ENCODE results near the gene DAGLA. TPM values are rescaled to one million over a fixed set of nuclear protein-coding genes. Genes with fewer than 3 reads are reported as not detected.
A peak's percentile ranks its signal among the peaks of the same experiment; 100 is the strongest.

DAGLA gene
- total and polyA plus RNA-seq, 12 donors = 0.44 to 4.2 (median 2.3) TPM

GRCh38 chr11:61689164-61689496, 8.9 kb downstream of the DAGLA start:
- H3K4me1 ChIP-seq (replicated peaks in 1 of 2) = peaks cover under 1 to 8% of the 10 kb centered on the region in 2 donors
- no peak overlapping the region for H3K4me3 ChIP-seq
- H3K9me3 ChIP-seq (replicated peaks in 1 of 3) = no peaks in the 10 kb centered on the region
- 65 to 83% (median 78%) methylated on average over 3 of the region's 3 CpGs for WGBS, 4 donors
- no peaks in the 10 kb centered on the region for H3K27me3 ChIP-seq
- intact Hi-C loops (cut with DNase I) = no loop called here
- no peak for DNase-seq
- no peaks in the 10 kb centered on the region for H3K36me3 ChIP-seq (replicated peaks in 1 of 2)
- peak overlapping the region in 1 of 5 donors; percentile 74 for H3K27ac ChIP-seq
- TF ChIP-seq CTCF (IDR thresholded peaks at IDR 0.05) = no peak
- TF ChIP-seq POLR2A (IDR thresholded peaks at IDR 0.05) = no peak

- DNase-seq = no peak
- Histone ChIP-seq H3K27ac (no peak overlapping the region), H3K36me3 (replicated peaks in 1 of 2) (no peaks in the 10 kb centered on the region), H3K4me3 (no peak overlapping the region), H3K27me3 (no peaks in the 10 kb centered on the region), H3K9me3 (replicated peaks in 1 of 3) (no peaks in the 10 kb centered on the region), H3K4me1 (replicated peaks in 1 of 2) (peaks cover 15 to 25% of the 10 kb centered on the region in 2 donors)
- intact Hi-C loops (cut with DNase I) = no loop called here
- no peak for TF ChIP-seq POLR2A (IDR thresholded peaks at IDR 0.05)
- TF ChIP-seq CTCF (IDR thresholded peaks at IDR 0.05) = no peak
- WGBS, 4 donors = 88 to 97% (median 94%) methylated on average over 16 to 17 of the region's 17 CpGs
Observed at GRCh38 chr11:61690706-61691379, 10.7 kb downstream of the DAGLA start.

GRCh38 chr11:61691380-61692156, 11.4 kb downstream of the DAGLA start:
- no peak overlapping the region for H3K4me3 ChIP-seq
- no peaks in the 10 kb centered on the region for H3K27me3 ChIP-seq
- H3K36me3 ChIP-seq (replicated peaks in 1 of 2) = no peaks in the 10 kb centered on the region
- no peaks in the 10 kb centered on the region for H3K9me3 ChIP-seq (replicated peaks in 1 of 3)
- TF ChIP-seq CTCF (IDR thresholded peaks at IDR 0.05) = no peak
- TF ChIP-seq POLR2A (IDR thresholded peaks at IDR 0.05) = no peak
- no peak for DNase-seq
- H3K4me1 ChIP-seq (replicated peaks in 1 of 2) = peaks cover 22 to 33% of the 10 kb centered on the region in 2 donors
- intact Hi-C loops (cut with DNase I) = no loop called here
- no peak overlapping the region for H3K27ac ChIP-seq
- 82 to 85% (median 83%) methylated on average over 10 to 12 of the region's 12 CpGs for WGBS, 4 donors

- Histone ChIP-seq H3K27me3 (no peaks in the 10 kb centered on the region), H3K4me1 (replicated peaks in 1 of 2) (peaks cover 35 to 57% of the 10 kb centered on the region in 2 donors), H3K9me3 (replicated peaks in 1 of 3) (no peaks in the 10 kb centered on the region), H3K36me3 (replicated peaks in 1 of 2) (no peaks in the 10 kb centered on the region), H3K4me3 (no peak overlapping the region), H3K27ac (peak overlapping the region; percentile 24 to 79 (median 46))
- TF ChIP-seq POLR2A (IDR thresholded peaks at IDR 0.05) = no peak
- no peak for TF ChIP-seq CTCF (IDR thresholded peaks at IDR 0.05)
- WGBS, 4 donors = 62 to 95% (median 68%) methylated on average over 4 to 11 of the region's 11 CpGs
- intact Hi-C loops (cut with DNase I) = no loop called here
- DNase-seq = peak; percentile 84 to 97 (median 94)
Observed at GRCh38 chr11:61693922-61694601, 13.9 kb downstream of the DAGLA start.
